Hepatic stellate cell (primary cell): ENCODE measurements around the gene DNAJC8.

Experiments
- DNase-seq: peaks from one replicate; pipeline ENCODE4 v3.0.0; 2011; ENCODE audit warnings: low spot score

Gene DNAJC8

DNA sequence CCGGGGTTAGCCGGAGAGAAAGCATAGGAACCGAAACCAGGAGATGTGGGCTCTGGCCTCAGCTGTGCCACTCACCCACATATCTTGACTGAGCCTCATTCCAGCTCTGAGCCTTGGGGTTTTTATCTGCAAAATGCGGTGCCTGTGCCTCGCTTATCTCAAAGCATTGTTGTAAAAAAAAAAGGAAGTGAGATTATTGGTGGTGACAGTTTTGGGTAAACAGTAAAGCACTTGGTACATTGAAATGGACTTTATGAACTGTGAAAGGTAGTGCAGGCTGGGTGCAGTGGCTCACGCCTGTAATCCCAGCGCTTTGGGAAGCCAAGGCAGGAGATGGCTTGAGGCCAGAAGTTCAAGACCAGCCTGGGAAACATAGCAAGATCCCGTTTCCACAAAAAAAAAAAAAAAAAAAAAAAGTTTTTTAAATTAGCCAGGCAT is 60.1 kb downstream of the DNAJC8 start:
- no peak for DNase-seq

DNA sequence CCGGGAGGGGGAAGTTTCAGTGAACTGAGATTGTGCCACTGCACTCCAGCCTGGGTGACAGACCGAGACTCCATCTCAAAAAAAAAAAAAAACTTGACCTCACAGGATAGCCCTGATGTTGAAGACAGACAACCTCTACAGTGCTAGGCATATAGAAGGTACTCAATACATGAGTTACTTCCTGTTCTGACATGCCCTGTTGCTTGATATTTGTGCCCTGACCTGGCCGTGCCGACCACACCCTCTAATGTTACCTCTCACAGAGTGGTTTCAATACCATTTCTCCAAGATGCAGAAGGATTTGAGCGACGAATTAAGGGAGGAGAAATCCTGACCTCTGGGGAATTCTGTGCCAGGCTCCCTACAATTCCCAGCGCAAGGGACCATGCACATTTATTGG is 61.6 kb downstream of the DNAJC8 start:
- no peak for DNase-seq

DNA sequence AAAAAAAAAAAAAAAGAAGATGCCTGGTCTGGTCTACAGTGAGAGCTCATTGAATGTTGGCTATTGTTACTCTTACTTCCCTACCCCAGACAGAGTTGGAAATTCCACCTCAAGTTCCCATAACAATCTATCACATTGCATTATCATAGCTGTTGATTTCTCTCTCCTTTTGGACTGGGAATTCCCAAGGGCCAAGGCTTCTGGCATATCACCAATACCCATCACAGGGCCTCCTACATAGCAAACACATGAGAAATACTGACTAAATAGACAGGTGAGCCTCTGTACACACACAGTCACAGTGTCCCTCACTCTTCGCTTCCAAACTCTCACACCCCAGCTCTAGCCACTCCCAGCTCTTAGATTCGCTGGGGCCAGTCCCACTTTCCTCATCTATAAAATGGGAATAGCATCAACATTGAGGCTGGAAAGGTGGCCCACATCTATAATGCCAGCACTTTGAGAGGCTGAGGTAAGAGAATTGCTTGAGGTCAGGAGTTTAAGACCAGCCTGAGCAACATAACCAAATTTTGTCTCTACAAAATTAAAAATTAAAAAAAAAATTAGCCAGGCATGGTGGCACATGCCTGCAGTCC is 62.7 kb downstream of the DNAJC8 start:
- no peak for DNase-seq

DNA sequence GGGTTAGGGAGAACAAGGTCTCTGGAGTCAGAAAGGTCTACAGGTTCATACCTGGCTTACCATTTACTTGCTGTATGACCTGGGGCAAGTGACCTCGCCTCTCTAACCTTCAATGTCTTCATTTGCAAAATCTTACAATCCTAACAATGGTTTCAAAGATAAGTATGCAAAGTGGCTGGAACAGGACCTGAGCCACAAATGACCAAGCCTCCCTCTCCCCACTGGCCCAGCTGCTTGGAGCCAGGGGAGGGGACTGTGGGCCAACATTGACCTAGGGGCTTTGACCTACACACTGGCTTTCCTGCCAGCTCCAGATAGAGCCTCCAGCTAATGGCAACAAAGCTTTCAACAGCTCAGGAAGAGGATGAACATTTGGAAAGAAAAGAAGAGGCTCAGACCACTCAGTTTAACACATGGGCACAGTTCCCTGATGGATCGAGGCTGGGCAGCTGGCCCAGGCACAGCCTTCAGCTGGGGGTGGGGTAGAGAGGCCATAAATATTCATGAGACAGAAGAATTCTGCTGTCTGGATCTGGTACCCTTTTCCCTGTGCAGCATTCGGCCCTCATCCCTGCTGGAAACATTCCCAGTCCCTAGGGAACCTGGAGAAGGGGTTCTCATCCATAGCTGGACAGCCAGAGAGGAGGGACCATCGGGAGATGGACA is 69.2 kb downstream of the DNAJC8 start:
- DNase-seq: no peak

DNA sequence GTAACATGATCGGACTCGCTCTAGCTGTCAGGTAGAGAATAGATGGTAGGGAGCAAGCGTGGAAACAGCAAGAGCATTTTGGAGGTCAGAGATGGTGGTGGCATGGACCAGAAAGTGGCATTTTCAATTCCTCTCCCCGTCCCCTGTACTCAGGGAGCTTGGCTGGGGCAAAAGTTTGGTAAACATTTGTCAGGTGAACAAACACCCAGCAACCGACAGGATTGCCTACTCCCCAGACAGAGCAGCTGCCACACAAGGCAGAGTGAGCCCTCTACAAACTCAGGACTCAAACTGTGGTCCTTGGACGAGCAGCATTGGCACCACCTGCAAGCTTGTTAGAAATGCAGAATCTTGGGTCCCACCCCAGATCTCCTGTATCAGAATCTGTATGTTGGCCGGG is 70.7 kb downstream of the DNAJC8 start:
- DNase-seq: no peak

DNA sequence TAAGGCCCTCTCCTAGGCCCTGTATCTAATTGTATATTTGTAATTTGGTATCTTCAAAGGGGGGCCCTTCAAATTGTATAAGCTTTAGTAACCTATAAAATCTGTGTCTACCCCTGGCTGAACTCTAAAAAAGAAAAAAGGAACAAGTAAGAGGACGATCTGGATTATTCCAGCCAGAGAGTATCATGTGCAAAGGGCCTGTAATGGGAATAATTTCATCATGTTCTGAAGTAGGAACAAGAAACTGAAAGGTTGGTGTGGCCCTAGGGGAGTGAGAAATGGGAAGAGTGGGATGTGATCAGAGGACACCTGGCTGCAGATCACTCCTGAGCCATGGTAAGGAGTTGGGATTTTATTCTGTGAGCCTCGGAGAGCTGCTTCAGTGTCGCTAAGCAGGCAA is 71.1 kb downstream of the DNAJC8 start:
- no peak for DNase-seq

DNA sequence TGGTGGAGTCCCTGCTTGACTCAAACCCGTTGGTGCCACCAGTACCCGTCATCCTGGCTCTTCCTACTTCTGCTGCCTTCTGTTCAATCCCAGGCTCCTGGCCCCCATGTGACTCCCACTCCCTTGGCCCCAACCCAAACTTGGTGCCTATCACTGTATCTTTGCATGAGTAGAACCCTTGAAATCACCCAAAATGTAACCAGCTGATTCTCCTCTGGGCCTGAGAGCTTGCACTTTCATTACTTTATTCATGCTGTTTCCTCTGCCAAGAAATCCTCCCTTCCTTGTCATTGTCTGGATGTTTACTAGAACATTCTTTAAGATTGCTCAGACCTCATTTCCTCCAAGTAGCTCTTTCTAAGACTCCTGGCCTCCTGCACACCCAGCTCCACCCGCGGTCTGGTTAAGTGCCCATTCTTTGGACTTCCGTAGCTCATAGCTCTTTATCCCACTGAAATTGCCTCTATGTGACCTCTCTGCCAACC is 72.0 kb downstream of the DNAJC8 start:
- DNase-seq: peak; percentile 71

DNA sequence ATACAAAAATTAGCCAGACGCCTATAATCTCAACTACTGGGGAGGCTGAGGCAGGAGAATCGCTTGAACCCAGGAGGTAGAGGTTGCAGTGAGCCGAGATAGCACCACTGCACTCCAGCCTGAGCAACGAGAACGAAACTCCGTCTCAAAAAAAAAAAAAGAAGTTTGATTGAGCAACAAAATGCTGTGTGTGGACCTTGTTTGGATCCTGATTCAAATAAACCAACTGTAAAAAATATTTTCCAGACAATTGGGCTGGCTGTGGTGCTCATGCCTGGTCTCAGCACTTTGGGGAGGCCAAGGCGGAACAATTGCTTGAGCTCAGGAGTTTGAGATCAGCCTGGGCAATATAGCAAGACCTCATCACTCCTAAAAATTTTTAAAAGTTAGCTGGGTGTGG is 73.1 kb downstream of the DNAJC8 start:
- DNase-seq: no peak

DNA sequence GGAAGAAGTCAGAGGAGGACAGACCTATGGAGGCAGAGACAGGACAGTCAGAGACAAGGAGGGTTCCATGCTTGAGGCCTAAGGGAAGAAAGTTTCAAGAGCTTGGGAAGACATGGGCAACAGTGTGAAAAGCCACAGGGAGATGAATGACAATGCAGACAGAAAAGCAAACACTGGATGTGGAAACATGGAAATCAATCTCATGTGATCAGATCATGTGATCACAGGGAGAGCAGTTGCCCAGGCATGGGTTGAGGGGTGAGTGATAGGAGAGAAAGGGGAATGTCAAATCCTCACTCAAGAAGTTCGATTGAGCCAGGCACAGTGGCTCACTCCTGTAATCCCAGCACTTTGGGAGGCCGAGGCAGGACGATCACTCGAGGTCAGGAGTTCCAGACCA is 73.6 kb downstream of the DNAJC8 start:
- DNase-seq: no peak

DNA sequence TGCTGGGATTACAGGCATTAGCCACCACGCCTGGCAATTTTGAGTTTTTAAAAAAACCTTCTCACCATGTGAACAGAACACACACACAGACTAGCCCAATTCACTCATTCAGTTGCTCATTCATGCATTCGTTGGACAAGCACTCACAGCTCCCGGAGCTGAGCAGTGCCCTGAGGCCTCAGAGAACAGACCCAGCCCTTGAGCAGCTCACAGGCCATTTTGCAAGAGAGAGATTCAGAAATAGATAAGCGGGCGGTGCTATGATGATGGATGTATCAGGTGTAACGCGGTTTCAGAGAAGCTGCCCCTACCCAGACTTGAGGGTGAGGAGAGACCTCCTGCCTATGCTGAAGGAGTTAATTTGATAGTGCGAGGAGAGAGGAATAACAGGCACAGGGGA is 74.9 kb downstream of the DNAJC8 start:
- no peak for DNase-seq

DNA sequence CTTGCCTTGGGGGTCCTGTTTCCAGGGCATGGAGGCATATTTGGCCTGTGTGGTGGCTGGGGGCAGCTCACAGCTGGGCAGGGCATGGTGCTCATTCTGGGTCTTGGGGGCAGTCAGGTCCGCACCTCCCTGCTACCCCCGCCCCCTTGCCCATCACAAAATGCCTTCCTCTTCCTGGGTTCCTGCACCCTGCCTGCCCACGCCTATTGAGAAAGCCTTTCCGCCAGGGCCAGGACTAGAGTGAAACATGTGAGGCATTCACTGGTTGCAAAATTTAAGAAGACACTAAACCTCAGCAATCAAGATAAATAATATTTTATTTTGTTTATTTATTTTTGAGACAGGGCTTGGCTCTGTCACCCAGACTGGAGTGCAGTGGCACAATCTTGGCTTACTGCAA is 76.0 kb downstream of the DNAJC8 start:
- DNase-seq: no peak

DNA sequence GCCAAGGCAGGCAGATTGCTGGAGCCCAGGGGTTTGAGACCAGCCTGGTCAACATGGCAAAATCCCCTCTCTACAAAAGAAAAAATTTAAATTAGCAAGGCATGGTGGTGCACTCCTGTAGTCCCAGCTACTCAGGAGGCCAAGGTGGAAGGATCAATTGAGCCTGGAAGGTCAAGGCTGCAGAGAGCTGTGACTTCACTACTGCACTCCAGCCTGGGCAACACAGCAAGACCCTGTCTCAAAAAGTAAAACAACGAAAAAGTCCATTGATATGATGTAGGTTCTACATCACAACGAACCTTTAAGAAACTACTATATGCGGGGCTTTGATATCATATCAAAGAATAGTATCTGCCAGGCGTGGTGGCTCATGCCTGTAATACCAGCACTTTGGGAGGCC is 77.2 kb downstream of the DNAJC8 start:
- DNase-seq: no peak

DNA sequence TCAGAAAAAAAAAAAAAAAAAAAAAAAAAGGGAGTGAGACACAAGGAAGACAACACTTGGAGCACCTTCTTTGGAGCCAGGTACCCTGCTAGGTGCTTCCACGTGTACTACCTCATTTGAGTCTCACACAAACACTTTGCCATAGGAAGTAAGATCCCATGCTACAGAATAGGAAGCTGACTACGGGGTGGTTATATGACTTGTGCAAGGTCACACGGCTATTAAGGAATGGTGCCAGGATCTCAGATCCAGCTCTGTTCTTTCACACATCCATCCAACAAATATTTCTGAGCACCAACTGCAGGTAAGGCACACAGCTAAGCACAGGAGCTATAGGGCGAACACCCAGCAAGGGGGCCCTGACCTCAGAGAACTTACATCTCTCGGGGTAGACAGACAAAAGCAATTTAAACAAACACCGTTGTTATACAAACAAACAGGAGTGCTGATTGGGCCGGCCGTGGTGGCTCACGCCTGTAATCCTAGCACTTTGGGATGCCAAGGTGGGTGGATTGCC is 78.7 kb downstream of the DNAJC8 start:
- DNase-seq: no peak
